Caco-2 (cell line): ENCODE measurements around the gene TEPSIN. TPM values are rescaled to one million over a fixed set of nuclear protein-coding genes. Genes with fewer than 3 reads are reported as not detected.

Experiments used
- BruUV-seq: library from RNA; stranded (reverse); fragments of 400-500 nt; replicated peaks from 2 replicates; lab custom pipeline; 2021; lab: Mats Ljungman, UMichigan
- CTCF ChIA-PET: fragments of 300-600 bp; sonication (Branson Sonifier 250); formaldehyde crosslinking; loops from one replicate; lab custom pipeline; 2022; ENCODE audit warnings: antibody characterized with exemption; lab: Charles Lee
- POLR2A ChIA-PET: fragments of 300-600 bp; sonication (Branson Sonifier 250); formaldehyde crosslinking; loops from one replicate; lab custom pipeline; 2022; ENCODE audit warnings: antibody characterized with exemption; lab: Charles Lee
- DNase-seq, 2 experiments: peaks; one replicate each; pipeline versions ENCODE4 v3.0.0 to v3.0.0-alpha.2; 2020 to 2022
- H3K27me3 ChIP-seq: replicated peaks from 2 replicates; pipeline ENCODE4 v1.6.0; 2011; ENCODE audit warnings: low read length; ENCODE audit not compliant: control insufficient read depth, insufficient read depth
- H3K36me3 ChIP-seq: 2 replicates; pipeline ENCODE4 v1.5.1; 2011; ENCODE audit warnings: low read length; ENCODE audit not compliant: control insufficient read depth, insufficient read depth
- H3K4me1 ChIP-seq: fragments of 250-450 bp; sonication (Bioruptor Pico); 2 replicates; pipeline ENCODE4 v1.5.1; 2020; ENCODE audit warnings: mild to moderate bottlenecking
- H3K4me3 ChIP-seq: 2 replicates; pipeline ENCODE4 v1.5.1; 2011; ENCODE audit warnings: low read depth, mild to moderate bottlenecking, control low read depth, low read length
- H3K9me3 ChIP-seq: fragments of 250-450 bp; sonication (Bioruptor Pico); 2 replicates; pipeline ENCODE4 v1.5.1; 2020; ENCODE audit warnings: mild to moderate bottlenecking, moderate library complexity
- H3K27ac Mint-ChIP-seq: one replicate; pipeline ENCODE4 v1.8.0; 2022; ENCODE audit warnings: mixed read lengths; ENCODE audit not compliant: unreplicated experiment
- H3K27me3 Mint-ChIP-seq: one replicate; pipeline ENCODE4 v1.8.0; 2022; ENCODE audit warnings: mixed read lengths; ENCODE audit not compliant: insufficient read depth, unreplicated experiment
- H3K36me3 Mint-ChIP-seq: one replicate; pipeline ENCODE4 v1.8.0; 2022; ENCODE audit warnings: mild to moderate bottlenecking, mixed read lengths; ENCODE audit not compliant: insufficient read depth, unreplicated experiment
- H3K4me1 Mint-ChIP-seq: one replicate; pipeline ENCODE4 v1.8.0; 2022; ENCODE audit warnings: low read depth, mixed read lengths; ENCODE audit not compliant: unreplicated experiment
- H3K4me3 Mint-ChIP-seq: one replicate; pipeline ENCODE4 v1.8.0; 2022; ENCODE audit warnings: mild to moderate bottlenecking, moderate library complexity, mixed read lengths; ENCODE audit not compliant: unreplicated experiment
- H3K9me3 Mint-ChIP-seq: one replicate; pipeline ENCODE4 v1.8.0; 2022; ENCODE audit warnings: mixed read lengths; ENCODE audit not compliant: unreplicated experiment
- intact Hi-C: fragments of 100-400 bp; cut with micrococcal nuclease; formaldehyde crosslinking; loops from one replicate; pipeline ENCODE4 v1.10.0; 2022; ENCODE audit not compliant: unreplicated experiment
- total RNA-seq: library from RNA; stranded (reverse); gene quantifications from 2 replicates; pipeline ENCODE4 v1.2.3, GENCODE V29; 2022
- TF ChIP-seq, protein P1 (sequence below), 2 experiments: fragments of 200-600 bp in 1 of 2; IDR thresholded peaks; 1 replicate in 1 of 2; 2 replicates in 1 of 2; pipeline versions ENCODE4 v1.5.1 to v1.8.0; 2011 to 2022; ENCODE audit warnings: antibody characterized with exemption in 1 of 2, control low read depth in 1 of 2, inconsistent platforms in 1 of 2, low read depth in 1 of 2, low read length in 1 of 2, mild to moderate bottlenecking in 1 of 2, moderate library complexity in 1 of 2; ENCODE audit not compliant: insufficient read depth in 1 of 2, severe bottlenecking in 1 of 2, unreplicated experiment in 1 of 2

The TEPSIN gene
- total RNA-seq, 1 experiment from 2014 or later = 40.3 TPM

DNA sequence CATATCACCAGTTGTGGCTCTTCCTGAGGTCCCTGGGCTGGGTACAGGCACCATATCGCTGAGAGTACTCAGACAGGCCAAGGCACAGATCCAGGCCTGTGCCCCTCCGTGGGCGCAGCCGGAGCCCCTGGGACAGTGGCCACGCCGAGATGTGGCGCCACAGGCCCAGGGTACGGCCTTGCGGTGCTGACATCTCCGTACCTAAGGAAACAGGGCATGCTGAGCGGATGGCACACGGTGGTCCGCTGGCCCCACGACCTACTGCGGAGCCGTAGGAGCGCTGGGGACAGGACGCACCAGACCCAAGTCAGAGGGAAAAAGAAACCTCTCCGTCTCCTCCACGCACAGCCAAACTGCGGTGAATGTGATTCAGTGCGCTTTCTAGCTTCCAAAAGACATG lies 26.7 kb upstream of the TEPSIN start:
- Mint-ChIP-seq H3K27ac (no peak overlapping the region), H3K9me3 (no peaks in the 10 kb centered on the region), H3K36me3 (peaks cover 49% of the 10 kb centered on the region), H3K4me1 (no peaks in the 10 kb centered on the region), H3K27me3 (no peaks in the 10 kb centered on the region), H3K4me3 (no peak overlapping the region)
- no peak for DNase-seq
- intact Hi-C loops = no loop called here
- no TSS peak for BruUV-seq
- TF ChIP-seq, protein P1, sequence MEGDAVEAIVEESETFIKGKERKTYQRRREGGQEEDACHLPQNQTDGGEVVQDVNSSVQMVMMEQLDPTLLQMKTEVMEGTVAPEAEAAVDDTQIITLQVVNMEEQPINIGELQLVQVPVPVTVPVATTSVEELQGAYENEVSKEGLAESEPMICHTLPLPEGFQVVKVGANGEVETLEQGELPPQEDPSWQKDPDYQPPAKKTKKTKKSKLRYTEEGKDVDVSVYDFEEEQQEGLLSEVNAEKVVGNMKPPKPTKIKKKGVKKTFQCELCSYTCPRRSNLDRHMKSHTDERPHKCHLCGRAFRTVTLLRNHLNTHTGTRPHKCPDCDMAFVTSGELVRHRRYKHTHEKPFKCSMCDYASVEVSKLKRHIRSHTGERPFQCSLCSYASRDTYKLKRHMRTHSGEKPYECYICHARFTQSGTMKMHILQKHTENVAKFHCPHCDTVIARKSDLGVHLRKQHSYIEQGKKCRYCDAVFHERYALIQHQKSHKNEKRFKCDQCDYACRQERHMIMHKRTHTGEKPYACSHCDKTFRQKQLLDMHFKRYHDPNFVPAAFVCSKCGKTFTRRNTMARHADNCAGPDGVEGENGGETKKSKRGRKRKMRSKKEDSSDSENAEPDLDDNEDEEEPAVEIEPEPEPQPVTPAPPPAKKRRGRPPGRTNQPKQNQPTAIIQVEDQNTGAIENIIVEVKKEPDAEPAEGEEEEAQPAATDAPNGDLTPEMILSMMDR (IDR thresholded peaks at IDR 0.05; ENCODE audit: insufficient read depth in 1 of 2, low read depth in 1 of 2, low read length in 1 of 2, severe bottlenecking in 1 of 2, unreplicated experiment in 1 of 2) = no peak
- Histone ChIP-seq H3K36me3 (peaks cover 5% of the 10 kb centered on the region), H3K4me1 (no peaks in the 10 kb centered on the region), H3K9me3 (no peaks in the 10 kb centered on the region), H3K4me3 (no peak overlapping the region), H3K27me3 (no peaks in the 10 kb centered on the region)
- ChIA-PET POLR2A (no interaction called here), CTCF (no interaction called here)

DNA sequence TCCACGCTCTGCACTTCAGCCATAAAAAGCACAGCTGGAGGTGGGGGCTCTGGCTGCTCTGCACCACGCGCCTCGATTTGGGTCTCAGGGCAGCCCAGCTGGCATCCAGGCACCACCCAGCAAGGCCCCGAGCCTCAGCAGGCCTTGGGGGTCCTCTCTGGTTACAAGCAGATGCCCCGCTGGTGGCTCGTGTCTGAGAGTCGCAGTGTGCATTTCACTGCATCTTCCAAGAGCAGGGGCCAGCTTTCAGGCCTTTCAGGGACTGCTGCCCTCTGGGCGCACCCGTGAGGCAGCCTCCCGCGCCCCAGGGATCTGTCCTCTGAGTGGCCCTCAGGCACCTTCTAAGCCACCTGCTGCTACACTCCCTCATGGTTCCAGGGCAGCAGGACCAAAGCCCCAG lies 25.8 kb upstream of the TEPSIN start:
- no TSS peak for BruUV-seq
- H3K9me3 ChIP-seq = no peaks in the 10 kb centered on the region
- H3K36me3 ChIP-seq = peaks cover 4% of the 10 kb centered on the region
- intact Hi-C loops = no loop called here
- H3K4me3 ChIP-seq = no peak overlapping the region
- DNase-seq = no peak
- H3K27me3 ChIP-seq = no peaks in the 10 kb centered on the region
- ChIA-PET POLR2A (no interaction called here), CTCF (no interaction called here)
- no peaks in the 10 kb centered on the region for H3K27me3 Mint-ChIP-seq
- H3K36me3 Mint-ChIP-seq = peaks cover 48% of the 10 kb centered on the region
- no peaks in the 10 kb centered on the region for H3K4me1 ChIP-seq
- H3K4me1 Mint-ChIP-seq = no peaks in the 10 kb centered on the region
- no peak overlapping the region for H3K27ac Mint-ChIP-seq
- no peaks in the 10 kb centered on the region for H3K9me3 Mint-ChIP-seq
- TF ChIP-seq, protein P1 (IDR thresholded peaks at IDR 0.05; ENCODE audit: insufficient read depth in 1 of 2, low read depth in 1 of 2, low read length in 1 of 2, severe bottlenecking in 1 of 2, unreplicated experiment in 1 of 2) = no peak
- H3K4me3 Mint-ChIP-seq = no peak overlapping the region

GRCh38 chr17:81263371-81264181 lies 24.7 kb upstream of the TEPSIN start:
- Mint-ChIP-seq H3K27ac (no peak overlapping the region), H3K4me1 (no peaks in the 10 kb centered on the region), H3K36me3 (peaks cover 41% of the 10 kb centered on the region), H3K27me3 (no peaks in the 10 kb centered on the region), H3K9me3 (no peaks in the 10 kb centered on the region), H3K4me3 (no peak overlapping the region)
- no peak for DNase-seq
- no TSS peak for BruUV-seq
- H3K9me3 ChIP-seq = no peaks in the 10 kb centered on the region
- ChIA-PET CTCF (no interaction called here), POLR2A (no interaction called here)
- H3K36me3 ChIP-seq = peaks cover 6% of the 10 kb centered on the region
- no peaks in the 10 kb centered on the region for H3K27me3 ChIP-seq
- TF ChIP-seq, protein P1 (IDR thresholded peaks at IDR 0.05; ENCODE audit: insufficient read depth in 1 of 2, low read depth in 1 of 2, low read length in 1 of 2, severe bottlenecking in 1 of 2, unreplicated experiment in 1 of 2) = no peak
- intact Hi-C loops = no loop called here
- H3K4me1 ChIP-seq = no peaks in the 10 kb centered on the region
- no peak overlapping the region for H3K4me3 ChIP-seq
